ENCODE results near the gene MCM6. TPM values are rescaled to one million over a fixed set of nuclear protein-coding genes. Genes with fewer than 3 reads are reported as not detected.

The MCM6 gene
- total RNA-seq, 1 donor from 2014 or later: 14.8 TPM

DNA sequence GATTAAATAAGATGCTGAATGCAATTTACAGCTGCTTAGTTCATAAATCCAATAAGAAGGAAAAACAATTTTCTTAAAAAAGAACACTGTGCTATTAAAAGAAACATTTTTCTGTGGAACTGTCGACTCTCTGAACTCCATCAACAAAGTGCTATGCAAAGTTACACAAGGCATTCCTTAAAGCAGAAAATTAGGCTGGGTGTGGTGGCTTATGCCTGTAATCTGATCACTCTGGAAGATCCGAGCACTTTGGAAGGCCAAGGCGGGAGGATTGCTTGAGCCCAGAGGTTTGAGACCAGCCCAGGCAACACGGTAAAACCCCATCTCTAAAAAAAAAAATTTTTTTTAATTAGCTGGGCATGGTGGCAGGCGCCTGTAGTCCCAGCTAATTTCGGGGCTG is 13.0 kb downstream of the MCM6 start:
- no peak for DNase-seq (ENCODE audit: low read depth)

DNA sequence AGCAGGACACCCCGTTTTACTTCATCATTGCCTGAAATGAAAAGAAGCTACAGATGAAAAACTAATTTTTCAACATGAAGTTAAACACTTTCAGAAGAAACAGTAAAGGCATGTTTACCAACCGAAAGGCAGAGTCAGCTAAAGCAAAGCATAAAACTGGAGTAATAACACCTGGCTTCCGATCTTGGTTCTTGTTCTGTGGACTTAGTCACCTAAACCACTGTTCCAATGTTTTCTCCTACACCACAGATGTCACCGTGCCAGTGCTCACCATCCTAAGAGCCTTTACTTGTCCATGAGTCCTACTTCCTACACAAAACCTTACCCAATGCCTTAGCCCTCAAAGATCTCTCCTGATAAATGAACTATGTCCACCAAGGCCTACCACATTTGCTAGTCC is 13.5 kb downstream of the MCM6 start:
- DNase-seq (ENCODE audit: low read depth): no peak

DNA sequence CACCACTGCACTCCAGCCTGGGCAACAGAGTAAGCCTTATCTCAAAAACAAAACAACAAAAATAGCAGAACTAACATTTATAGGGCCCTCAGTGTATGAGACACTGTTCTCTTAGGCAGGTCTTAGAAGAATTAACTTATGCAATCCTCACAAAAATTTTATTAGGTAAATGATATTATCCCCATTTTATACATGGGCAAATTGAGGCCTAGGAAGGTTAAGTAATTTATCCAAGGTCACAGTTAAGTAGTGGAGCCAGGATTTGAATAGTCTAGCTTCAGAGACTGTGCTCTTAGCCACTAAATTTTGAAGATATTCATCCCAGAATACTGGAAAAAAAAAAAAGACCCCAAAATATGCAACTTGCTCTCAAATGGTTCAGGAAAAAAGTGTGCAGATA is 22.8 kb downstream of the MCM6 start:
- no peak for DNase-seq (ENCODE audit: low read depth)

DNA sequence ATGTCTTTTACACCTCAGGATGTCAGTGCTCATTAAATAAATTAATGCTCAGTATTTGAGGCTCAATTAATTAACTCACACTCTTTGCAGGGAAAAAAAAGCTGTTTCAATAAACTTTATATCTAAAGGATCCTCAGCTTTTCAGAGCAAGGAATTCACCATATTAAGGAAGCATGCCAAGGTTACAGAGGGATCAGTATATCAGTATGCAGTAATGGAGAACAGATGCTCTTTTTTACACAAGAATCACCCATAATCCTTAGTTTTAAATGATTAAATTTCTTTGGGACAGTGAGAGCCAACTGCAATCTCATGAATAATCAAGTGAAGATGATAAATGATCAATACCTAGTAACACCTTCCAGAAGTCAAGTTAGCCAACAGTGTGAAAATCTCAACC is 24.4 kb downstream of the MCM6 start:
- no peak for DNase-seq (ENCODE audit: low read depth)

DNA sequence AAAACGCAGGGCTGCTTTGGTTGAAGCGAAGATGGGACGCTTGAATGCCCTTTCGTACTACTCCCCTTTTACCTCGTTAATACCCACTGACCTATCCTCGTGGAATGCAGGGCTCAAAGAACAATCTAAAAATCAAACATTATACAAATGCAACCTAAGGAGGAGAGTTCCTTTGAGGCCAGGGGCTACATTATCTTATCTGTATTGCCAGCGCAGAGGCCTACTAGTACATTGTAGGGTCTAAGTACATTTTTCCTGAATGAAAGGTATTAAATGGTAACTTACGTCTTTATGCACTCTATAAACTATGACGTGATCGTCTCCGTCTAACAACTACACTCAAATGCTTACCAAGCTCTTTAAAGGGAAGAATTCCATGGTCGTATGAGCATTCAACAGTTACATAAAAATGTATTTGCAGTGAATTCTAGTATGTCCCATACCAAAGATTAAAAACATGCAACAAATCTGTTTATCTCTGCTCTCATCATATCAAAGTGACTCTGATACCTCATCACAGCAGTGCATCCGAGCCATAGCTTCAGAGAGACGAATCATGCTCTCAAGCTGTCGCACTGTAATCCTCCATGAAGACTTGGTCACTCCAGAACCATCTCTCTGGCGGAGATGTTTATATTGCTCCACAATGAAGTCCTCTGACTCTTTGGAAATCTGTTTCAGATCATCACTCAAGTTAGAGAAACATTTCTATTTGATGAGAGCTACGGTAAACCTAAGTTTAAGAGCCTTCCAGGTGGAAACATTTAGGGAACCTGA is 25.2 kb downstream of the MCM6 start:
- no peak for DNase-seq (ENCODE audit: low read depth)

DNA sequence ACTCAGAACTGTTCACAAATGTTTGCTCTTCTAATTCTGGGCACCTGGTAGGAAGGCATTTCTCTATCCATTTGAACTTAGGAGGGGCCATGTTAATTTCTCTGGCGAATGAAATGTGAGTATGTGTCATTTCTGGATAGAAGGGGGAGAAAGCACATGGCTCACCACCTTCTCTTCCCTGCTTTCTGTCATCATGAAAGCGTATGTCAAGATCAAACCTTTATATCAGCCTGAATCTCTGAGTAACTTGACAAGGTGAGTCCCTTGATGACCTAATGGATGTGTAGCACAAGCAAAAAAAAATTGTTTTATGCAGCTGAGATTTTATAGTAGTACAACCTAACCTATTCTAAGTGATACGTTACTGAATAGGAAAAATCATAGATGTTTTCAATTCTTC is 27.2 kb downstream of the MCM6 start:
- DNase-seq (ENCODE audit: low read depth): no peak

DNA sequence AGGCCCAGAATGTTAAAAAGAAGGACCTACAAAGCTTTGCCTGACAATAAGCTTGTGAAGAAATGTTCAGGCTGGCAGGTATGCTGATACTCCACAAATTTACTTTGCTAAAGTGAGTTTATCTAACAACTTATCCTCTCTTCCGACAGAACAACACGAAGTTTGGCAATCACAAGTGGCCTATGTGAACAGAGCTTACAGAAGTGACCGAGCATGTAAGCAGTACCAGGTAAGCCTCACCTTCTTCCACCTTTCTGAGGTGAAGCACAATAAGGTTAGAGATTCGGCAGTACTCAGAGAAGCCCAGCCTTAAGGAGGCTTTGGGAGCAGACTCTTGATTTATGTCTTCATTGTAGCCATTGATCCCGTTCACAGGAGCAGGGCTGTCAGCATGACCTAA is 30.2 kb downstream of the MCM6 start:
- no peak for DNase-seq (ENCODE audit: low read depth)

DNA sequence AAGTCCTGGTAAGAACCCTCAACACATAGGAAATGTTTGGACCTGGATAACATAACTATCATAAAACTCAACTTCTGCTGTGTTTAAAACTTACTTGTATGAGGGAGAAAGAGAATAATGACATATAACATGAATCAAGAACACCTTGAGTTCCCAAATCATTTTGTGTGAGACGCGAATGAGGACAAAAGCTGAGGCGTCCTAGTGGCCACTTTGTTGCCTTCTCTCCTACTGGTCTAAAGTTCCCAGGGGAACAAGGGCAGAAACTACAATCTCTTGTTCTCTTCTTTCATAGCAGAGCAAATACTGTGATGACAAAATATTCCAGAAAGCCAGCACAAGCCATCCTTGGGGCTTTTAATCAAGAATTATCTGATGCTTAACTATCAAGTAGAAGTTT is 31.0 kb downstream of the MCM6 start:
- no peak for DNase-seq (ENCODE audit: low read depth)

DNA sequence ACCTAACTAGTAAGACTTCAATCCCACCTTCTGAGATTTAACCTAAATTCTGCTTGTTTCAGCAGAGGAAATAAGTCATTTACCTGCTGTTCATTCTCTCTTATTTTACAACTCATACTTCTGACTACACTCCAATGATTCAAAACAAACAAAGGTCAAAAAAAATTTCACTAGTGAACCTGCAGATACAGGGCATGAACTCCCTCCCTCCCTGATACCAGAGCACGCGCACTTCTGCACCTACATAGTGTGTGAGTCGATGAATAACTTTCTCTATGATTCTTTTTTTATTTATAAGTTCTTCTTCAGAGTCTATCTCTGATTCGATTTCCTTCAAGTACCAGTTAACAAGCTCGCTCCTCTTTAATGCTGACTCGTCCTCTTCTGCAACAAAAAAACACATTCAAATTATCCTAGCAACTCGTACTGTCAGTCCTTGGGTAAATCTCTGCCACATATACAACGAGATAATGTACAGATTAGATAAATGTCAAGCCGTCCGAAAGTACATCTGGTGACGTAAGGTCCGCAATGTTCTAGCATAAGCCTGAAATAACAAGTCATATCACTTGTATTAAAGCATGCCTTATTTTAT is 31.8 kb downstream of the MCM6 start:
- DNase-seq (ENCODE audit: low read depth): peak; percentile 6

DNA sequence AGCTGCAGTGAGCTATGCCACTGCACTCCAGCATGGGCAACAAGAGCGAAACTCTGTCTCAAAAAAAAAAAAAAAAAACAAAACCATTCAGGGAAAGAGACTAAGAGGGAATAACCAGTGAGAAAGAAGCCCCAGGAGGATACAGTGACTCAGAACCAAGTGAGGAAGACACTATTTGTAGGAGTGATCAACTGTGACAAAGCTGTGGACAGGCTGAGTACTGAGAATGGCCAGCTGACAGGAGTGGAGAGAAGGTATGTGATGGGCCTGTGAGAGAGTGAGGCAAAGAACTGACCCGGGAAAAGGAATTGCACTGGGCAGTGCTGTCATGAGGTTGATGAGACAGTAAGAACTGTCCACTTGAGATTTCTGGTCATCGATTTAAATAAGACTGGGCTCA is 32.6 kb downstream of the MCM6 start:
- DNase-seq (ENCODE audit: low read depth): peak; percentile 66

DNA sequence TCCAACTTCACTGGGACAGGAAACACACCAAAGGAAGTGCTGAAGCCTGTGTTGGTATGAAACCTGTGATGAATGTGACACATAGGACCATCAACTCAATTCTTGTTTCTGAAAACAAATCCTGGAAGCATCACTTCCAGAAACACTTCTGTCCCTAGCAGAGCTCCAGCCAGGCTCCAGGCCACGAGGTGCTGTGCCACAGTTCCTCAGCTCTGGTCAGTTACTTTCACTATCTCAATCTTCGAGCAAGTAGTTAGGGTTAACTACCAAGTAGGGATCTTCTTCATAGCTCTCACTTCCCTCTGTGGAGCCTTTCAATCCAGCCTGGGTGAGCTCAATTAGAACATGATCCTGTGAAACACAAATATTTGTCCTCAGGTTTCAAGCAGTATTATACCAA is 35.6 kb downstream of the MCM6 start:
- DNase-seq (ENCODE audit: low read depth): no peak

DNA sequence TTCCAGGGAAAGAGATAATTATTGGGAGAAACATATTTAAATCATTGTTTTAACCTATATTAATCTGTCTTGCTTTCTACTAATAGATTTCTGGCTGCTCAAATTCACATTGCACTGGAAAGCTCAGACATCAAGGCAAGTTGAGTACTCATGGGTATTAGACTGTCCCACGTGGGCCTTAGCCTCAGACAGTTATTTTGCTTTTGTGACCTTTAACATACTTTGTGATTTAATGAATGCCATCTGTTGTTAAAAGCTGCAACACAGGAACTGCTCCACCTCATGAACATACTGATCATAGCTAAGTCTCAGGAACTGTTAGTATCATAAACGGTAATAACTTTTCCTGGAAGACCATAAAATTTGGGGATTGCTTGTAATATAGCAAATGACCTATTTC is 36.5 kb downstream of the MCM6 start:
- peak; percentile 17 for DNase-seq (ENCODE audit: low read depth)

DNA sequence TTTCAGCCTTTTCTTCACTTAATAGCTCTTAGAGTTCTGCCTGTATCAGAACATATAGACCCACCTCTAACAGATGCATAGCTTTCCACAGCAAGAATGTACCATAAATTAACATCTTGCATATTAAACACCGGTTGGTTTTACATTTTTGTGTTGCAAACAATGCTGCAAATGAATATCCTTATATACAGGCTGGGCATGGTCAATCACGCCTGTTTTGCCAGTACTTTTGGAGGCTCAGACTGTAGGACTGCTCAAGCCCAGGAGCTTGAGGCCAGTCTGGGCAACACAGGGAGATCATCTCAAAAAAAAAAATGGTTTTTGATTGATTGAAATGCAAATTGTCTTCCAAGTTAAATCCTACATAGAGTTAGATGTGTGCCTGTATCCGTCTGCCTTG is 37.7 kb downstream of the MCM6 start:
- no peak for DNase-seq (ENCODE audit: low read depth)

DNA sequence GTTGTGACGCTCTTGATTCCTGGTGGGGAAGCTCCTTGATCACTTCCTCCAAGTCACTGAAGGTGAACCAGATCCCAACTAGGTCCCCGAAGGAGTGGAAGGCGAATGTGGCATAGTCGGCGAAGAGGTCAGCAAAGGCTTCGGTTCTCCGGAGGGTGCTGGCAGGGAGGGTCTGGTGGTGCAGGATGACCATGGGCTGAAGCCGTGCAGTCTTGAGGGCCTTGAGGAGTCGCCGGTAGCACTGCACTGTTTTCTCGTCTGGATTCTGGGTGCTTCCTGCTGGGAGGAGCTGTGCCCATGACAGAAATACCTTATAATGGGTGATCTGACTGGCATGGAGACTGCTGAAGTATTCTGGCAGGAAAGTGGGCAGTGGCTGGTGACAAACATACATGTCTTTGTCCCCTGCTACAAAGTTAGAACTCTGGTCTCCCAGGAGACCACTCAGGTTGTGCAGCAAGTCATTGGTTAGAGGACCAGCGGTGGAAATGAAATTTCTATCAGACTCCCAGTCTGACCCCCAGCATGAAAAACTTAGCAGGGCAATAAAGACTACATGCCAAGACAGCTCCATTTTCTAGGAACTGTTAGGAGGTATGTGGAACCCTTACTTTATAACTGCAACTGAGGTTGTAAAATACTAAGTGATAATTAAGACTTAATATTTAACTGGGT is 39.5 kb downstream of the MCM6 start, which contains the start of gene LCT:
TSS of gene LCT (minus strand) at position 589 of the 675 bp plus-strand sequence. CDS start at position 574, 15 bp downstream.
- no peak for DNase-seq (ENCODE audit: low read depth)

DNA sequence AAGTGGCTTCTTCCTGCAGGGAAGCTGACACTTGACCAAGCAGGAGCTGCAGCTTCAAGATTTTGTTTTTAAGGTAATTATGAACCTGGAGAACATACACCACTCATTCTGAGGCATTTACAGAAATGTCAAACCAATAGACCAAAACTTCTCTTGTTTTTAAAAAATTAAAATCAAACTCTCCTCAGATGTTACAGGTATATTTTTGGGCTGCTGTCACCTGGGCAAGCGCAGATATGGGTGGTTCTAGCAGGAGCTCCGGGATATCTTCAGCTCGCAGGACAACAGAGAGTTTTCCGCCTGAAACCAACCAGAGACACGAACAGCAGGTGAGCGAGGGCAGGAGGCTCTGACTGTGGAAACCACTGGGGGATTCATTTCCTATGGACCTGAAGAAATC is 43.4 kb downstream of the MCM6 start:
- no peak for DNase-seq (ENCODE audit: low read depth)

DNA sequence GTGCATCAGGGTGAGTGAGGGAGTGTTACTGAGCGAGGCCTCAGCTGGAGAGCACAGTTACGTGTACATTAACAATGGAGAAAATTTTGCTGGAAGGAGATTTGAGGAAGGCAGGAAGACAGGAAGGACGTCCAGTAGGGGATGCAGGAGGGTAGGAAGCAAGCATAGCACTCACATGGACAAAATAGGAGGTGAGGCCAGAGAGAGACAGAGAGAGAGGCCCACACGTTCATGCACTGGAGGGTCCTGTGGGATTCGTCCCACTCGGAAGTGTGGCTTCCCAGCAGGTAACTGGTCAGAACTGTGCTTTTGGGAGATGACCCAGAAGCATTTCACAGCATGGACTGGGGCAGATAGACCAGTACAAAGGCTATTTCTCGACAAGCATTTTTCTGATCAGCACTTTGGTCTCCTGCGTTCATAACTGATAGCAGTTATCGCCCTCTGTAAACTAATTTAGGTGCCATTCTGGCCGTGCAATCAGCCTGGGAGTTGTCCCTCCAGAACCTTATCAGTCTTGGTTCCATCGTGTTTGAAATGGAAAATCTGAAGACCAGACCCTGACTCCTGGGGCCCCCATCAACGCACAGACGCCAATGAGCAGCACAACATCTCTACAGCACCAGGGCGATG is 44.9 kb downstream of the MCM6 start:
- no peak for DNase-seq (ENCODE audit: low read depth)

DNA sequence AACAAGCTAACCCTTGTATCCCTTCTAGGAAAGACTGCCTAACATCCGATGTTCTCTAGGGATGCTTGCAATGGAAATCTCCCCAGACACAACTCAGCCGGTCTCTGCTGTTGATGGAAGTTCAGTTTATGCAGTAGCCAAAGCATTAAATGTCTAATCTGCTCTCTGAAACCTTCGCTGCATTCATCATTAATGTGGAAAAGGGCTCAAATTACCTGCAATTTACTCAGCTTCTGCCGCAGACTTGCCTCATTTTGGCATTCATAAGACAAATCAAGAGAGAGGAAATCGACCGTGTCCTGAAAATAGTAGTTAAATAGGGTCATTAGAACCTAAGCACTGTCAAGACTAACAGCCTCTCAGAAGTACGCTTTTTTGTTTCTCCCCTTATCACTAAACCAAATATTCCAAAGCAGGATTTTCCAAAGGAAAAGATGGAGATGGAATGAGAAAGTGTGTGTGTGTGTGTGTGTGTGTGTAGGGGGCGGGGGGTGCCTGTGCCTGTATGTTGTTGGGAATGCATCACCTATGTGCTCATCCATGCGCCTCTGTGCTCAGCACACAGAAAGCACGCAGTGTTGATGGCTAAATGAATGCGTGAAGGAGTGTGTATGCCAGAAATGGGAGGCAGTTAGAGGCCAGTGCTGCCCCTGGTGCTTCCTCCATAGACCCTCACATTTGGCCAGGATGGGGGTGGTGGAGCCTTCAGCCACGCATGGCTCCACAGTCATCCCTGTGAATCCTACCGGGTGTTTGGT is 46.7 kb downstream of the MCM6 start:
- DNase-seq (ENCODE audit: low read depth): no peak

DNA sequence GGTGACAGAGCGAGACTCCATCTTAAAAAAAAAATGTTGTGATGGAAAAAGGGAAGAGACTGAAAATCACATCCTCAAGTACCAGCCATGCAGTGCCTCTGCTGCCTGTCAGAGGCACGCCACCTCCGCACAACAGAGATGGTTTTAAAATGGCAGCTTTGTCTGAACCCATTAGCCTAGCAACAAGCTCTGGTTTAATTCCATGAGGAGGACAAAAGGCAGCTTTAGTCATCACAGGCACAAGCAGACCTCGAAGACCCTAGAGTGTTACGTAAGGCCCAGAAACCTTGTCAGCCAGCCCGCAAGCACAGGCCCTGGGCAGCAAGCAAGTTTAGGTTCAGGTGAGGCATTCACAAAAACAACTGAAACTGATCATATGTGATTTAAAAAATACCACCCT is 49.7 kb downstream of the MCM6 start:
- DNase-seq (ENCODE audit: low read depth): no peak

DNA sequence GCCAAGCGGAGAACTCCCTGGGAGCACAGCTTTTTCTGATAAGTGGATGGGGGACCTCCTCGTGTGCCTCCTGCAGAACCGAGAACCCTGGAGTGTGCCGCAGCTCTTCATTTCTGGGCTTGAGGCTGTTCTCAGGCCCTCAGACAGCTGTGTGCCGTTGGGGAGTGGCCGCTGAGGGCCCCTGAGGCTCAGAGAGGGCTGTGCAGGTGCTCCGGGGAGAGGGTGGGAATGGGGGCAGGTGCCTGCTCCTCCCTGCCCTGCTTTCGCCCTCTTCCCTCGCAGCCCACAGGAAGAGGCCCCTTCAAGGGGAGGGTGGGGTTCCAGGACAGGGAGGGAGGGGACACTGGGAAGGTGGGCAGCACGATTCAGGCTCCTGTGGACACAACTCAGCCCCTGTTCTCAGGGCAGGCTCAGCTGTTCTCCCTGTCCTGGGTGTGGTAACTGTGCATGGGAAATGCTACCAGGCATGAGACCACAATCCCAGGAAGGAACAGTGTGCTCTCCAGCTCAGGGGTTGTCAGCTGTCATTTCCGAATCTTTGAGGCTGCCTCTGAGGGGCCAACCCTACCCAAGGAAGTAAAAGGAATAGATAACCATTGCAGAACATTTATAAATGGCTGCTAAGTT is 50.6 kb downstream of the MCM6 start:
- no peak for DNase-seq (ENCODE audit: low read depth)

DNA sequence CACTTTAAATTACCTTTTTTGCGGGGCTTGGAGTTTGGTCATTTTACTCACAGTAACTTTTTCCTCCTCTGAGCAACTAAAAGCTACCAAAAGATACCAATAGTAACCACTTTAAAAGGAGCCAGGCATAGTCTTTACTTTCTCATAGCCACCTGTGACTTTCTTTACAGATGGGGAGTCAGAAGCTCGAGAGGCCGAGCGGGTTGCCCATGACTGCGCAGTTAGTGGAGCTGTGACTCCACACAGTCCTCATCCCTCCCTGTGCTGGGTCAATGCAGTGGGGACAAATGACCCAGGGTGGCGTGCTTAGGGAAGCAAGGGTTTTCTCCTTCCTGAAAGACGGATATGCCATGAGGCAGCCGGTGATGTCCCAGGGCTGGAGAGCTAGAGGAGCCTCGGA is 51.1 kb downstream of the MCM6 start:
- DNase-seq (ENCODE audit: low read depth): no peak

DNA sequence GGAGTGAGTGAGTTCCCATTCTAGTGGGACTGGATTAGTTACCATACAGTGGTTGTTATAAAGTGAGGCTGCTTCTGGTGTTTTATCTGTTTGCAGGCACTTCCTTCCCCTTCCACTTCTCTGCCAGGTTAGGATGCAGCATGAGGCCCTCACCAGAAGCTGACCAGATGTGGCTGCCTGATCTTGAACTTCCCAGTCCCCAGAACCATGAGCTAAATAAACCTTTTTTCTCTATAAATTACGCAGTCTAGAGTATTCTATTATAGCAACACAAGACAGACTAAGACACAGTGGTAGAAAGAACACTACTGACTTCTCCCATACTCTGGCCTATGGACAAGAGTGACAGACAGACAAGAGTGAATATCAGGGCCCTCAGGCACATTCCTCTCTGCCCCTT is 53.4 kb downstream of the MCM6 start:
- no peak for DNase-seq (ENCODE audit: low read depth)

Data from renal cortical epithelial cell (primary cell).